ENCODE results near the gene WDR26.

DNA sequence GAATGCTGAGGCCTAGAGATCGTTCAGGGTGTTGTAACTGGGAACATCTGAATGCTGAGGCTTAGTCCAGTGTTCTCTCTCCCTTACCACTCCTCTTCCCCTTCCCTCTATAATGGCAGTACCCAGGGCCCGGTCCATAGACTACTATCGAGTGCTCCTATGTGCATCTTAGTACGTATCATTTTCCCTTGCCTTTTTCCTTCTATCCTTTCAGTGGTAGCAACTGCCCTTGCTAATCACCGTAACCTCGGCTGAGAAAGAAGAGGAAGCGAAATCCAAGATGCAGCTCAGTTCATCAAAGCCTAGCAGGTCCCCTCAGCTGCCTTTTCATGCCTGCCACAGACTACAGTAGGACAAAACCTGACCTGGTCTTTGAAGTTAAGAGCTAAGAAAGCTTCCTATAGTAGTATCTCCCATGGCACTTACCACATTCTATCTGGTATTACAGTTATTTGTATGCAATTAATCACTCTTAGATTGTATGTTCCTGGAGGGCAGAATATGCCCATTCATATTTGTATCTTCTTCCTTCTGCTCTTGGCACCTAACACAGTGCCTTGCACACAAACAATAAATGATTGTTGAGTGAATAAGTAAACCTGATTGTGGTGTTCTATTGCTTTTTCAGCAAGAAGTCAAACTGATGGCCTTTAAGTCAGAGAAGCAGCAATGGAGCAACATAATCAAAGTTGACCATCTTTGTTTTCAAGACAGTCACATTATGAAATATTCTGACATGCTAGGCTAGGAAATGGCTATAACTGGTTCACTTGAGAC, 55.6 kb downstream of the WDR26 start:
- TF ChIP-seq, protein P1, sequence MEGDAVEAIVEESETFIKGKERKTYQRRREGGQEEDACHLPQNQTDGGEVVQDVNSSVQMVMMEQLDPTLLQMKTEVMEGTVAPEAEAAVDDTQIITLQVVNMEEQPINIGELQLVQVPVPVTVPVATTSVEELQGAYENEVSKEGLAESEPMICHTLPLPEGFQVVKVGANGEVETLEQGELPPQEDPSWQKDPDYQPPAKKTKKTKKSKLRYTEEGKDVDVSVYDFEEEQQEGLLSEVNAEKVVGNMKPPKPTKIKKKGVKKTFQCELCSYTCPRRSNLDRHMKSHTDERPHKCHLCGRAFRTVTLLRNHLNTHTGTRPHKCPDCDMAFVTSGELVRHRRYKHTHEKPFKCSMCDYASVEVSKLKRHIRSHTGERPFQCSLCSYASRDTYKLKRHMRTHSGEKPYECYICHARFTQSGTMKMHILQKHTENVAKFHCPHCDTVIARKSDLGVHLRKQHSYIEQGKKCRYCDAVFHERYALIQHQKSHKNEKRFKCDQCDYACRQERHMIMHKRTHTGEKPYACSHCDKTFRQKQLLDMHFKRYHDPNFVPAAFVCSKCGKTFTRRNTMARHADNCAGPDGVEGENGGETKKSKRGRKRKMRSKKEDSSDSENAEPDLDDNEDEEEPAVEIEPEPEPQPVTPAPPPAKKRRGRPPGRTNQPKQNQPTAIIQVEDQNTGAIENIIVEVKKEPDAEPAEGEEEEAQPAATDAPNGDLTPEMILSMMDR (IDR thresholded peaks at IDR 0.05): no peak
- TF ChIP-seq POLR2A (IDR thresholded peaks at IDR 0.05): no peak

Measured in lower leg skin (tissue), 3 donors.